ENCODE data around the gene ALG1L2.
"Not testable (repeated sequence)": the region's sequence is repeated elsewhere in the genome, so short reads cannot be mapped to it uniquely, and the experiment has no call there.

ALG1L2 gene

DNA sequence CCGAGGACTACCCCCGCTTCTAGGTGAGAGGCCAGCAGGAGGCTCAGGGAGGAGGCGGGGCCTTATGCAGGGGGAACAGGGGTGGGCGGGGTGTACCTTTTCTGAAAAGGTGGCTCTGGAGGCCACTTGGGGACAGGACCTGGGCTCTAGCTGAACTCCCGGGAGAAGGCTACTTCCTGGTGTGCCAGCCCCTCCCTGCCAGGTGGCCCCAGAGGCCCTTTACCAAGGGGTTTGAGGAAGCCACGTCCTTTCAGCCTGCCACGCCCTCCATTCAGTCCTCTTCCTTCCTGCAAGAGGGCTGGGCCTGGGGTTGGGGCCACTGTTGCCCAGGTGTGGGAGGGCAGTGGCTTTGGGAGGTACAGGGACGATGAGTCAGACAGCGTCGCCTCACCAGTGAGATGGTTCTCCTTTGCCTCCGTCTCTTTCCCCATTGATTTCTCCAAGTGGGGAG is 12.9 kb downstream of the ALG1L2 start:
- DNase-seq = not testable (repeated sequence)

DNA sequence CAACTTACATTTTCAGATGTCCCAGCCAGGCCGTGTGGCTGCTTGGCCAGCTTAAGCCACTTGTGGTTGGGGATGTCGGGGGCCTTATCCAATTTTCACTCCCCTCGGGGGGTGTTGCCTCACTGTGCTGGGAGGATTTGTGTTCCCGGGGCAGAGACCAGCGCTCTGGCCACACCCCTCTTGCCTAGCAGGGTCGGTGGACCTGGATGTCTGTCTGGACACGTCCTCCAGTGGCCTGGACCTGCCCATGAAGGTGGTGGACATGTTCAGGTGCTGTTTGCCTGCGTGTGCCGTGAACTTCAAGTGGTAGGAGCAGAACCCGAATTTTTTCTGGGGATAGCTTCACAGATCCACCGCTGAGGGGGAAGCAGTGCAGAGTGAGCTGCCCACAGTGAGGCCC is 14.2 kb downstream of the ALG1L2 start:
- DNase-seq = peak; percentile 64

DNA sequence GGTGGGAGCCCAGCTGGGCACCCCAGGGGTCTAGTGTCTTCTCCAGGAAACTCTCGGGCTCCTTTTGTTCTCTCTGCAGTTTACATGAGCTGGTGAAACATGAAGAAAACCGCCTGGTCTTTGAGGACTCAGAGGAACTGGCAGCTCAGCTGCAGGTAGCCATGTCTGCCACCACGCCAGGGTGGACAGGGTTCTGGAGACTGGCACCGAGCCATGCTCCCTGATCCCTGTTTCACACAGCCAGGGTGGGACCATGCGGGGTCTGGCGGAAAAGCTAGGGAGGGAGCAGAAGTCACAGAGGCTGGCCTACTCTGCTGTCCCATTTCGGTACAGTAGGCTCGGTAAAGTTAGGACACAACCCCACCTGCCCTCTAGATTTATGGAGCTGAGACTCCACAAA is 15.5 kb downstream of the ALG1L2 start:
- DNase-seq = not testable (repeated sequence)

DNA sequence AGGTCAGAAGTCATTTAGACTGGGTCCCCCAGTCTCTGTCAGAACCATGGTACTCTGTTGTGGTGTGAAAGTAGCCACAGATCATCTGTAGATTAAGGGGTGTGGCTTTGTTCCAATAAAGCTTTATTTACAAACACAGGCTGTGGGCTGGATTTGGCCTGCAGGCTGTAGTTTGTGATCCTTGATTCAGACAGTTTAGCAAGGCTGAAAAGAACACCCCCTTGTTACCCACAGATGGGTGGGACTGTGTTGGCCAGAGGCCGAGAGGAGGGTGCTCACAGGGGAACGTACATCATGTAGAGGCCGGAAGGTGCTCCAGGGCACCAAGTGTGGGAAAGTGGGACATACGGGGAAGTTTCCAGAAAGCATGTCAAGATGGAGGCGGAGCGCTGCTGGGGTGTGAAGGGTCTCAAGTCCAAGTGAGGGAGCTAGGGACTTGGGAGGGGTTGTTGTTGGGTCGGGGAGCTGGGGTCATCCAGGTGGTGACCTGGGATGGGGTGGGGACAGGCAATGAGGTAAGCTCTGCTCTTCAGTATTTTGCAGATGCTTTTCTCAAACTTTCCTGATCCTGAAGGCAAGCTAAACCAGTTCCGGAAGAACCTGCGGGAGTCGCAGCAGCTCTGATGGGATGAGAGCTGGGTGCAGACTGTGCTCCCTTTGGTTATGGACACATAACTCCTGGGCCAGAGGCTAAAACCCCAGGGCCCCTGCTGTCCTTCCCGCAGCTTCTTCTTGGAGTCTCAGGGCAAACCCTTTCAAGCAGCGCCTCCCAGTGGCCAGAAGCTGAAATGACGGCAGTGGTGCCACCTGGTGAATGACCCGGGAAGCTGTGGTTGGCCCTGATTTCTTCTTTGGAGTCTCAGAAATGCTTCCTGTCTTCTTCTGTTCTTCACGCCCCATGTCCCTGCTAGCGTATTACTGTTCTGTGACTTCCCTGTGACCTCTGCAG is 16.3 kb downstream of the ALG1L2 start:
- DNase-seq = not testable (repeated sequence)

DNA sequence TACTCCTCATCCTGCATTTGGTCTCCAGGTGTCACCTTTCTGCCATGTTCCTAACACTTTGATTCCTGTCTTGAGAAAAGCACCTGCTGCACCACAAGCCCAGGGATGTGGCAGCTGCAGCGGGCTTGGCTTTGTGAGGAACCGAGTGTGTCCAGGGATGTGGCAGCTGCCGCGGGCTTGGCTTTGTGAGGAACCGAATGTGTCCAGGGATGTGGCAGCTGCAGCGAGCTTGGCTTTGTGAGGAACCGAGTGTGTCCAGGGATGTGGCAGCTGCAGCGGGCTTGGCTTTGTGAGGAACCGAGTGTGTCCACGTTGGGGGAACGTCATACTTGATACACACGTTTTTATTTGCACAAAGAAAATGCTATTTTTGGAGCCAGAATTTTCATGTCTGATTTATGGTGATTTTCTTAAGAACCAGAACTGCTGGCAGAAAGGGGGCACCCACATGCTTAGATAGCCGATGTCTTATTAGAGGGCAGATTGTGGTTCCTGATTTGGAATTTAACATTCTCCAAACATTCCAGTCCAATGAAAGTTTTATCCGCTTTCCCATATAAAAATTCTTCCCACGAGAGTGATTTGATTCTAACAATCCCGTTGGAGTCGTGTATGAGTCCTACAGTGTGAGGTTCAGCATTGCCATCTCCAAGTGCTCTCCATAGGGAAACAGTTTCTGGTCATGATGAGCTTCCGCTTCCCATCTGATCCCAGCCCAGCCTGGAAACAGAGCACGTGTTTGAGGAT is 17.2 kb downstream of the ALG1L2 start:
- DNase-seq = not testable (repeated sequence)

DNA sequence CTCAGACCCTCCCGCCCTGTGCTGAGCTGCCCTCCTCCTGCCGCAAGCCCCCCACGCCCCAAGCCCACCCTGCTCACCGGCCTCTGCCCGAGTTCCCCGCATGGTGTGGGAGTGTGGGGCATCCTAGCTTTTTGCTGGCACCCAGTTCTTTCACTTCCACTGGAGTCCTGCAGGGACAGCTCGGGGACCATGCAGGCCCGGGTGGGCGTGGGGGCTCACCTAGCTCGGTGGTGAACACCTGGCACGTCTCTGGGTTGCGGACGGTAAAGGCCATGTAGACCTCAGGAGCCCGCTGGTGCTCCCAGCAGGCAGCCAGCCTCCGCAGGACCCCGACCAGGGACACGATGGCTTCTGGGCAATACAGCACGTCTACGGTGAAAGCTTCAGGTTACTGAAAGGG is 20.9 kb downstream of the ALG1L2 start:
- DNase-seq = not testable (repeated sequence)

DNA sequence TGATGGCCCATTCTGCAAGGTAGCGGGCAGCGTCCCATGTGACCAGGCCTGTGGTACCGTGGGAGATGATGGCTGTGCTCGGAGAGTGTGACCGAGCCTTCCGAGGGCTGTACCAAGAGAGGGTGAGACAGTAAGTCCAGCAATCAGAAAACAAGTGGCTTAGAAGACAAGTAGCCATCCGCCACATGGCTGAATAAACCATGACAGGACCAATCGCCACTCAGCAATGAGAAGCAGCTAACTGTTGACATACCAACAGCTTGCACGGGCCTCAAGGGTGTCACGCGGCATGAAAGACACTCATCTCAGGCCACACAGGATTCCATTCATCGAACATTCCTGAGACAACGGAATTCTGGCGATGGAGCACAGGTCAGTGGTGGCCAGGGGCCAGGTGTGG is 22.6 kb downstream of the ALG1L2 start:
- DNase-seq = not testable (repeated sequence)

DNA sequence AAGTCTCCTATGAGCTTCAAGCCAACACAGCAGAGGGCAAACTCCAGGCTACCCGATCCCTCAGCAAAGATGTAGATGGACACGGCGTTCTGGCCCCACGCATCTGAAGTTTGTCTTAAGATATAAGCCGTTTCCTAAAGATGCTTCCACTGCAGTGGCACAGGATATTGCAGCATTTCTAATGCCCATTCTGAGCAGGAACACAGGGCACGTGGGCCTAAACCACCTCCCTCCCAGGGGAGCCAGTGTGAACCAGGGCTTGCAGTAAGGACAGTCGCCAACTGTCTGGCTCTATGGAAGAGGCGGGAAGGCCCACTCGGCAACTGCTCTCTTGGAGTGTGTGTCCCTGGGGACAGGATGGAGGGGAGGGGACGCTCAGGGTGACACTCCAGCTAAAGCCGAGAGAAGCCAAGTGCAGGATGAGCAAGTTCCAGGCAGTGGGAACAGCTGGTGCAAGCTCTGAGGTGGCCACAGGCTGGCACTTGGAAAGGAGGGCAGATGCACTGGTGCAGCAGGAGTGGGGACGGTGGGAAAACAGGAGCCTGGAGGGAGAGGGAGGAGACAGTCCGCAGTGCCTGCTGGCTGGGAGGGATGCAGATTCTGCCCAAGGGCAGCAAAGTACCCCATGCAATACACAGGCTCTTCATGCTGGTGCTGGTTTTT is 25.8 kb downstream of the ALG1L2 start:
- not testable (repeated sequence) for DNase-seq

DNA sequence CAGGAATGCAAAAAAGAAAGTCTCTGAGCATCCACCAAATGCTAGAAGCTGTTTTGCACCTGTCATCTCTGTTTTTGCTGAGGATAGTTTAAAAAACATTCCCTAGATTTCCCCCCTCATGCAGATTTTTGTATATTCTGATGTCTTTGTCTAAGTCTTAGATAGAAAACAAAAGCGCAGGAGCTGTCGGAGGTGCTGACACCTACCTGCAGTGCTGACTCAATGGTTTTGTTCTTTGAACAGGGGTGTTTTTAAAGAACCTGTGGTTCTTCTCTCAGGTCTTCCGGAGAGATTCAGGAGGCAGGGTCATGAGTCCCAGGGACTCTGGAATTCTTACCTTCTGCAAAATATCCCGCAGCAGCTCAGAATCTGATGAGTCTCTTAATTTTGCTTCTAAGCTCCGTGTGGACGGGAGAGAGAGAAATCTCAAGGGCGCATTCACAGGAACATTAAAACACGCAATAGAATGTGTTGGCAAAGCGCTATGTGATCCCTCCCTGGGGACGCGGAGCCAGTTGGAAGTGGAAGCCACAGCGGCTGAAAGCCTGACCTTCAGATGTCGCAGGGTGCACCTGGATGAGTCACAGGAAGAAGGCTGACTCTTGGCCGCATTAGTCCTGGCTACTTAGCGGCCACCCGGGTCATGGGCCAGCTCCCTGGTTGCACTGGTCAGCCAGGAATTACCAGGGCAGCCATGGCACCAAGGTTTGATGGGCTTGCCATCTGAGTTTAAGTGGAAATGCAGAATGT is 27.4 kb downstream of the ALG1L2 start:
- not testable (repeated sequence) for DNase-seq

DNA sequence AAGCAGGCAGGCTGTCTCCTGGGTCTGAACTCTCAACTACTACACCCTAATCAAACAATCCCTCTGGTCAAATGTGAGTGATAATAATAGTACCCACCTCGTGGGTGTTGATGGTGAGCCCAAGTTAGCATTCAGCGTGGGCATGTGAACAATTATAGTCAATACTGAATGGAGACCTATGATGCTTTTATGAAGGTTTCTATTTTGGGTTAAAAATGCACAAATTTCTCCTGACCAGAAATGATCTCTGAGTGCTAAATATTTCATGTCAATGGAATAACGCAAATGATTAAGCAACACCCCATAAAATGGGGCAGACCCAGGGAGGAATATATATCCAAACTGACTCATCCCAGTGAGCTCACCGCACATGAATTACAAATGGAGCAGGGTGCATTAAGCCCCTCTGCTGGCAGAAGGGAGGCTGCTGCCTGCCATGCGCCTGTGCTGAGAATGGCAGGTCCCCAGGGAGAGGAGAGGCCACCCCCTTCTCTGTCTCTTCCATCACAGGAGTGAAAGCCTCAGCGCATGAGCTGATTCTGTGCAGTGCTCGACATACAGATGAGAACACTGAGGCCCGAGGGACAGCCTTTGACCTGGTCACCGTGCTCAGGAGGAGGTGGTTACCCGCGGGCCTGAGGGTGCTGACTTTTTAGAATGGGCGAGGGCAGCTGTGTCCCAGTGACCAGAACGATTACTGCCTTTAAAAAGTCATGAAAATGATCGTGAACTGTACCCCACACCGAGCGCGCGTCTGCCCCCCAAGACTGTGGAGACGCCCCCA is 28.9 kb downstream of the ALG1L2 start:
- not testable (repeated sequence) for DNase-seq

DNA sequence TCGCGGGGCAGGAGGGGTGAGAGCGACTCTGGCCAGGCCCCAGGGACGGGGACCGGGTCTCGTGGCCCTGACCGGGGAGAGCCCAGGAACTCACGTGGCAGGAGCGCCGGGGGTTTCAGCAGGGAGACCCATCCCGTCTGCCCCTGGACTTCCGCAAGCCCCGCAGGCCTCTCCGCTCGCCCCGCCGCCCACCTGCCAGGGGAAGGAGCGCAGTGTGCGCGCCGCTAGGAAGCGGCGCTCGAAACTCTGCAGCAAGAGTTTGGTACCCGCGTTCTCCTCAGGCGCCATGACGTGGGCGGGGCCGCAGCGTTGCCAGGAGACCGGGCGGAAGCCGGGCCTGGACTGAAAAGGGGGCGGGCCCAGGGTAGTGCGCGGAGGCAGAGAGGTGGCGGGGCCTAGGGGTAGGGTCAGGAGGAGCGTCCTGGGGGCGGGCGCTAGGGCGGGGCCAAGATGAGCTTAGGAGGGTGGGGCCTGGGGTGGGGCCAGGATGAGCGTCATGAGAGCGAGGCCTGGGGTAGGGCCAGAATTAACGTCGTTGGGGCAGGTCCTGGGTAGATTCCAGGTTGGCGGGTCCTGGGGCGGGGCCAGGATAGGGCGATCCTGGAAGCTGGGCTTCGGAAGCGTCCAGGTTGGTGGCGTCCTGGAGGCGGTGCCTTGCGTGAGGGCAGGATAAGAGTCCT is 29.7 kb downstream of the ALG1L2 start:
- DNase-seq = peak; percentile 99

DNA sequence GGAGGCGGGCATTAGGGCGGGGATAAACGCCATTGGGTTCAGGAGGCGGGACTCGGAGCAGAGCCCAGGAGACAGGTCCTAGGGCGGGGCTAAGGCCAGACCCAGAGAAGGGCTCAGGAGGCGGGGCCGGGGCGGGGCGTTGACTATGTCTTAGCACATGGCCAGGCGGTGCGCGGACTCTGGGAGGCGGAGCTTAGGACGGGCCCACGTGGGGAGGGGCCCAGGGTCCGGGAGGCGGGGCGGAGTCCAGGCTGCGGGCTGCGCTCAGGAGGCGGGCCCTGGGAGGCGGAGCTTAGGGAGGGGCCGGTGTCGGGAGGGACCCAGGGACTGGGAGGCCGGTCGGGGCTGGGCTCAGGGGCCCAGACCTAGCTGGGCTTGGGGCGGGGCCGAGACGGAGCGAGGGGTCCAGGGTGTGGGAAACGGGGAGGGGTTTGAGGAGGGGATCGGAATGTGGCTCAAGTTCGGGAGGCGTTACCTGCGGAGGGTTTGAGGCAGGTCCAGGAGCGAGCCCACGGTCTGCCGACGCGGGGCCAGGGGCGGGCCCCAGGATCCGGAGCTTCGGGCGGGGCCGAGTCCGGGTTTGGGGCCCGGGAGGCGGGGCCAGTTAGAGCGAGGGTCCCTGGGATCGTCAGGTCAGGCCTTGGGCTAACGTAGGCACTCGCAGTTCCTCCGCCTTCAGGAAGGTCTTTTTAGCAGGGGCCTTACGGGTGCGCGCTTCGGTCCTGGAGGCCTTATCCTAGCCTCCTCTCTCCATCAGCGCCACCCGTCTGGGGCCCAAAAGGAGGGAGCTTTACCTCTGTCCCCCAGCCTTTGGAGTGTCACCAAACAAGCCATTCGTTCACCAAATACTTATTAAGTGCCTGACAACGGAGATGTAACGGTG is 30.5 kb downstream of the ALG1L2 start:
- DNase-seq = peak; percentile 99

DNA sequence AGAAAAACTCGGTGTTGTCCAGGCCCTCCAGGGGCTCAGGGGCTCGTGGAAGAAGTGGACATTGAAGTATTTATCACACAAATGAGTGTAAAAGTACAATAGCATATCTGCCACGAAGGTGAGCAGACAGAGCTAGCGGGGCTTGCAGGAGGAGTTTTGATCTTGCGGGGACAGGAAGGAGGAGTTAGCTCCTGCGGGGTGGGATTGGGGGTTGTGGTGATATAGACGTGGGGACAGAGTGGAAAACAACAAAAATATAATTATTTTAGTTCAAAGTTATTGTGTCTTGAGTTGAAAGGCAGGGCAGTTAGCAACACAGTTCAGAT is 31.1 kb downstream of the ALG1L2 start:
- DNase-seq = not testable (repeated sequence)

DNA sequence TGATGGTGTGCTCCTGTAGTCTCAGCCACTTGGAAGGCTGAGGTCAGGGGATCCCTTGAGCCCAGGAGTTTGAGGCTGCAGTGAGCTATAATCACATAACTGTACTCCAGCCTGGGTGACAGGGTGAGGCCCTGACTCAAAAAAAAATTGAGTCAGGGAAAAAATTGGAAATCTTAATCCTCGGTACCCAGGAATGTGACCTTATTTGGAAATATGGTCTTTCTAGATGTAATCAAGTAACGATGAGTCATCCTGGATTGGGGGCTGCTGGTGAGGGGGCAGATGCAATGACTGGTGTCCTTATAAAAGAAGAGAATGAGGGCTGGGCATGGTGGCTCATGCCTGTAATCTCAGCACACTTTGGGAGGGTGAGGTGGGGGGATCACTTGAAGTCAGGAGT is 33.8 kb downstream of the ALG1L2 start:
- not testable (repeated sequence) for DNase-seq

DNA sequence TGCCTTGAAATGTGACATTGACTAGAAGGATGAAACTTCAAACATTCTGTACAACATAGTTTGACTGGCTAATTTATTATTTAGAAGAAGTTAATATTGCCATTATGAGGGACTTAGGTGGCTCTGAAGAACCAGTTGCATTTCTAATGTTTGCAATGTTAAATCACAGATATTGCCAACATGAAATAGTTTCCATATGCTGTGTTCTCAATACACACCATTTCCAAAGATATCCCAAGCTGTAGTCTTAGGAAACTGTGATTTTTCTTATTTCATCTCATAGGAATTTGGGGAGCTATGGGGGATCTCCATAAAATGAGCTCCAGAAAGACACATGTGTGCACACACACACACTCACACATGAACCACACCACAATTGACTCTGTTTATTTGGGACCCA is 36.3 kb downstream of the ALG1L2 start:
- DNase-seq = no peak

DNA sequence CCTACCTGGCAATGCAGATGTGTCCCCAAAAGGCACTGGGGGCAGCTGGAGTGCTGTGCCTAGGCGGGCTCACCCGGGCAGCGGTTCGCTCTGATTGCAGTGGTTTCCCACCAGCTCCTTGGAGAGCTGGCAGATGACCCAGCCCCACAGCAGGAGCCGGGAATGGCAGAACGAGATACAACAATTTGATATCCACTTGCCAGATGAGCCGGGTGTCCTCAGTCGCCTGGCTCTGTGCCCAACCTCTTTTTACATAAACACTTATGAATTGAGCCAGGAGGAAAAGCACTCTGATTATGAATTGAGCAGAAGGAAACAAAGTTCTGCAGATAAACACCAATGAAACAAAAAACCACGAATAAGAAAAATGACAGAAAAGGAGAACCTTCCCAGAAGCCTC is 38.2 kb downstream of the ALG1L2 start:
- not testable (repeated sequence) for DNase-seq

DNA sequence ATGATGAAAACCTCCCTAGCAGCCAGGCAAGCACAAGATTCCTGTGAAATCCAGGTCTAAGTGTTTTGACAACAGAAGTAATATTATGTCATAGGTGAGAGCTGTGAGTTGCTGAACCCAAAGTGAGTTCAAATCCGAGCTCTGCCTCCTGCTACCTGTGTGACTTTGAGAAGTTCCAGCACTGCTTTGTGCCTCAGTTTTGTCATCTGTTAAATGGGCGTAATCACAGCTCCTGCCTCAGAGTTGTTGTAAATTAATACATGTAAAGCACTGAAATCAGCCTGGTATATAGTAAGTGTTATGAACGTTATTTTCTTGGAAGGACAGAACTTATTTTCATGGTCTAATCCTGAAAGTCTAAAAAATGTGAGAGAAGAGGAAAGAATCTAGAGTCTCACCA is 38.7 kb downstream of the ALG1L2 start:
- DNase-seq = not testable (repeated sequence)

DNA sequence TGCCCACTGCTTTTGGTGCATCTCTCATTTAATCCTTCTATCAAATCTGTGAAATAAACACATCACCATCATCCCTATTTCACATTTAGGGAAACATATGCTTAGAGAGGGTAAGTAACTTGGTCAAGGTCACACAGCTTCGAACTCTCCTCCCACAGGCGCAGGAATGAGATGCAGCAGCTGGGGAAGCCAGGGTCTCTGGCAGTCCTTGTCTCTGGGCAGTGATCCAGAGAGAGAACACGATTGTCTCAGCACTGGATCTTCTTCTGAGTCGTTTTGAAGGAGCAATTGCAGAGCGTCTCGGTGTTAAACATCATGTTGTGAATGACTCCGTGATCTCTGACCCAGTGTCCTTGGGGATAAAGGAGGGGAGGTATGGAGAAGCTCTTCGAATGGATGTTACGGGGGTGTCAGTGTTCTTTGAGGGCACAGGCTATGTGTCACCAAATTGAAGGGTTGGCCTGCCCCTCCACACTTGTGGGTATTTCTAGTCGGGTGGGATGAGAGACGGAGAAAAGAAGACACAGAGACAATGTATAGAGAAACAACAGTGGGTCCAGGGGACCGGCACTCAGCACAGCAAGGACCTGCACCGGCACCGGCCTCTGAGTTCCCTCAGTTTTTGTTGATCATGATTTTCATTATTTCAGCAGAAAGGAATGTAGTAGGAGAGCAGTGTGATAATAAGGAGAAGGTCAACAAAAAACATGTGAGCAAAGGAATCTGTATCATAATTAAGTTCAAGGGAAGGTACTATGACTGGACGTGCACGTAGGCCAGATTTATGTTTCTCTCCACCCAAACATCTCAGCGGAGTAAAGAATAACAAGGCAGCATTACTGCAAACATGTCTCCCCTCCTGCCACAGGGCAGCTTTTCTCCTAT is 41.5 kb downstream of the ALG1L2 start:
- DNase-seq = not testable (repeated sequence)

DNA sequence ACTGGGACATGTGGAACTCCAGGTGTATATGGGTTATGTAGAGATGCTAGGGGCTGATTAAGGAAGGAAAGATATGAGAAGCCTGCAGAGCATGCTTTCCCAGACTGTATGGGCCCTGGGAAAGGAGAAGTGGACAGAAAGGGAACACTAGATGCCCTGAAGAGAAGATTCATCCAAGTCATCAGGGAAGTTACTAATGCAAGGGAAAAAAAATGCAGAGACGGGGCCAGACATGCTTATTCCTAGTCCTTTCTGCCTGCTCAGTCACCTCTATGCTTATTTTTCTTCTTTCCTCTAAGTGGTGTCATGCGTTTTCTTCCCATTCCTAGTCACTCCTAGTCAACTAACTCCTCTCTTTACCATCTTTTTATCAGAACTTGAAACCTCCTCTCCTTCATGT is 43.8 kb downstream of the ALG1L2 start:
- not testable (repeated sequence) for DNase-seq
